Gastroesophageal sphincter (tissue), 4 donors: ENCODE data around the gene ARHGAP8. TPM values are rescaled to one million over a fixed set of nuclear protein-coding genes. Genes with fewer than 3 reads are reported as not detected.

Experiments
- ATAC-seq: fragments of 150-250 bp; one replicate; pipeline ENCODE4 v1.9.1; 2016; ENCODE audit warnings: mild to moderate bottlenecking, moderate library complexity
- H3K27ac ChIP-seq, 4 donors: fragments of 200-600 bp; sonication (generic) in 3 of 4; 1 replicate in 3 of 4; 2 replicates in 1 of 4; pipeline ENCODE4 v1.5.1; 2016 to 2019
- H3K27me3 ChIP-seq: fragments of 200-600 bp; sonication (generic); one replicate; pipeline ENCODE4 v1.5.1; 2019
- H3K36me3 ChIP-seq, 2 donors: fragments of 200-600 bp; sonication (generic); one replicate each; pipeline ENCODE4 v1.5.1; 2019; ENCODE audit warnings: control low read depth in 1 of 2
- H3K4me1 ChIP-seq, 3 donors: fragments of 200-600 bp; sonication (generic); 1 replicate in 2 of 3; 2 replicates in 1 of 3; pipeline ENCODE4 v1.5.1; 2016 to 2019; ENCODE audit warnings: control low read depth in 2 of 3
- H3K4me3 ChIP-seq, 2 donors: fragments of 200-600 bp; sonication (generic); one replicate each; pipeline ENCODE4 v1.5.1; 2019; ENCODE audit warnings: mild to moderate bottlenecking in 1 of 2, moderate library complexity in 1 of 2
- H3K9me3 ChIP-seq, 3 donors: fragments of 200-600 bp; sonication (generic); one replicate each; pipeline ENCODE4 v1.5.1; 2017 to 2019; ENCODE audit warnings: control low read depth in 2 of 3
- EP300 ChIP-seq: sonication (generic); formaldehyde crosslinking; IDR thresholded peaks from one replicate; pipeline ENCODE4 v1.6.1; 2017; ENCODE audit warnings: antibody characterized with exemption, mild to moderate bottlenecking
- POLR2A ChIP-seq, 2 donors: fragments of 450-650 bp; IDR thresholded peaks; one replicate each; pipeline ENCODE4 v1.6.1; 2017; ENCODE audit warnings: antibody characterized with exemption in 2 of 2, mild to moderate bottlenecking in 2 of 2, moderate library complexity in 1 of 2
- POLR2AphosphoS5 ChIP-seq: sonication (generic); formaldehyde crosslinking; IDR thresholded peaks from one replicate; pipeline ENCODE4 v1.6.1; 2017; ENCODE audit warnings: antibody characterized with exemption
- WGBS, 2 donors: methylation state at CpG; one replicate each; pipeline ENCODE4 v1.1.5; 2018; ENCODE audit warnings: low coverage in 1 of 2; 5-methylcytosine and 5-hydroxymethylcytosine counted together
- total RNA-seq, 4 donors: library from RNA; depleted of rRNA; stranded (reverse); fragments of >200 nt; gene quantifications; one replicate each; pipeline ENCODE4 v1.1.0, GENCODE V29; 2016
- TF ChIP-seq, protein P1 (sequence below), 4 experiments: fragments of 200-600 bp in 2 of 4; fragments of 450-650 bp in 2 of 4; sonication (generic) in 1 of 4; IDR thresholded peaks; one replicate each; pipeline ENCODE4 v1.5.1; 2017 to 2019; ENCODE audit warnings: antibody characterized with exemption in 4 of 4, mild to moderate bottlenecking in 2 of 4, moderate library complexity in 2 of 4

The ARHGAP8 gene
- total RNA-seq, 4 donors from 2014 or later: 0.31 to 1.6 TPM; not detected in 2

DNA sequence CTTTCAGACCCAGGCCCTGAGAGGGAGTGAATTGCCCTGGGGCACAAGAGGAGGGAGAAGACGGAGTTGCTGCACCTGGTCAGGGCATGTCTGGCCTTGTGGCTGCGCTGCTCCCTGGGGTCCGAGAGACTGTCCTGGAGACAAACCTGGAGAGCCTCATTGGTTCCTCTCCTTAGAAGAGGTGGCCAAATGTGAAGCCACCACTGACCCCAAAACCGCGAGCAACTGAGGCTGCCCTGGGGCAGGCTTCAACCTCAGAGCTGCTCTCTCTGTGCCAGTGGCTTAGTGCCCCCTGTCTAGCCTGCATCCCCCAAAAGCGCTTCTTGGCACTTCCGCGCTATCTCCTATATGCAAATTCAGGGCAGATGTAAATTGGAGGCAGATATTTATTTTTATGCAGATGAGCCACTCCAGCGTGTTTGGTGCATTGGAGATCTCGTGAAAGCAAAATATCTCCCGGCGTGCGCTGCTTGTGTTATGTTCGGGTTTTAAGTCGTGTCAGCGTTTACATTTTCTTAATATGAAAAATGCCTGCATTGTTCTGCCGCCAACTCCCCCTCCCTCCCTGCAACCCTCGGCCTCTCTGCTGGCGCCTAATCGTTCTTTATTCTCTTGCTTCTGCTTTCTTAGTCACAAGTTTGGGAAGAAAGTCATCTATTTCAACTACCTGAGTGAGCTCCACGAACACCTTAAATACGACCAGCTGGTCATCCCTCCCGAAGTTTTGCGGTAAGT is 69.5 kb downstream of the ARHGAP8 start:
- peaks cover 78% of the 10 kb centered on the region for H3K27me3 ChIP-seq
- no peak overlapping the region for H3K27ac ChIP-seq
- 35 to 71% methylated on average over 19 to 20 of the region's 24 CpGs for WGBS, 2 donors

DNA sequence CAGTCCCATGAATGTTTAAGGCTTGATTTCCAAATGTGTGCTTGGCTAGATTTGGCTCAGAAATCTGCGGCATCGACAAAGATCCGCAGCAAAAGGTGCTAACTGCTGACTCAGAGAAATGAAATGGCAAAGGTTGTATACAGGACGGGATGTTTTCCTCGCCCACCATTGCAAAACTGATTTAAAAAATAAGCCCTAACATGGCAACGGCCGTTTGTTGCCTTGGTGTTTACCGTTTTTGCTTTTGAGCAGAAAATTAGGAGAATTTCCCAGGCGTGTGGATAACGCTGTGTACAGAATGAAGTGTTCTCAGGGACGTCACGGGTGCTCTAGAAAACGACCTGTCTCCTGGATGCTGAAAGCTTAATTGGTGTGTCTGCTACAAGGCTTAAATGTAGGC is 70.2 kb downstream of the ARHGAP8 start:
- H3K27me3 ChIP-seq: peaks cover 78% of the 10 kb centered on the region
- WGBS, 2 donors: 73 to 81% methylated on average over 9 to 11 of the region's 13 CpGs
- H3K4me3 ChIP-seq: no peak overlapping the region

More for the DNA sequence above, 69.5 kb downstream of the ARHGAP8 start:
- ATAC-seq: no peak
- Histone ChIP-seq H3K36me3 (no peaks in the 10 kb centered on the region), H3K4me1 (no peaks in the 10 kb centered on the region), H3K9me3 (no peaks in the 10 kb centered on the region), H3K4me3 (no peak overlapping the region)
- TF ChIP-seq POLR2A (IDR thresholded peaks at IDR 0.05): no peak
- TF ChIP-seq POLR2AphosphoS5: no peak
- no peak for TF ChIP-seq EP300
- TF ChIP-seq, protein P1, sequence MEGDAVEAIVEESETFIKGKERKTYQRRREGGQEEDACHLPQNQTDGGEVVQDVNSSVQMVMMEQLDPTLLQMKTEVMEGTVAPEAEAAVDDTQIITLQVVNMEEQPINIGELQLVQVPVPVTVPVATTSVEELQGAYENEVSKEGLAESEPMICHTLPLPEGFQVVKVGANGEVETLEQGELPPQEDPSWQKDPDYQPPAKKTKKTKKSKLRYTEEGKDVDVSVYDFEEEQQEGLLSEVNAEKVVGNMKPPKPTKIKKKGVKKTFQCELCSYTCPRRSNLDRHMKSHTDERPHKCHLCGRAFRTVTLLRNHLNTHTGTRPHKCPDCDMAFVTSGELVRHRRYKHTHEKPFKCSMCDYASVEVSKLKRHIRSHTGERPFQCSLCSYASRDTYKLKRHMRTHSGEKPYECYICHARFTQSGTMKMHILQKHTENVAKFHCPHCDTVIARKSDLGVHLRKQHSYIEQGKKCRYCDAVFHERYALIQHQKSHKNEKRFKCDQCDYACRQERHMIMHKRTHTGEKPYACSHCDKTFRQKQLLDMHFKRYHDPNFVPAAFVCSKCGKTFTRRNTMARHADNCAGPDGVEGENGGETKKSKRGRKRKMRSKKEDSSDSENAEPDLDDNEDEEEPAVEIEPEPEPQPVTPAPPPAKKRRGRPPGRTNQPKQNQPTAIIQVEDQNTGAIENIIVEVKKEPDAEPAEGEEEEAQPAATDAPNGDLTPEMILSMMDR (IDR thresholded peaks at IDR 0.05): no peak

DNA sequence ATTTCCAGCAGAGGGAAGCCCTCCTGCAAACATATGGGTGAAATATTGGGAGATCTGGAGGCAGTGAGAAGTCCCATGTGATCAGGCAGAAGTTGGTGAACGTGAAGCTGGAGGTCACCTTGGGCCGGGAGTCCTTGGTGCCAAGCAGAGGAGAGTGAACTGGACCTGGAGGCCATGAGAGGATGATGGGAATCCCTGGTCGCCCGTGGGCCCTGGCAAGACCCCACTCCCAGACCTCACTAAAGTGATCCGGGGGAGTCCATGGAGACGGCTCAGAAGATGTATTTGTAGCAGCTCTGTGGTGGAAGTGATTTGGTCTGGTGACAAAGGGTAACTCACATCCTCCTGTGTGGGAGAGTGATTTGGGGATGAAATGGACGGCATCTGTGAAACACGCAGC is 71.0 kb downstream of the ARHGAP8 start:
- no peak for ATAC-seq
- TF ChIP-seq, protein P1 (IDR thresholded peaks at IDR 0.05): no peak
- TF ChIP-seq POLR2A (IDR thresholded peaks at IDR 0.05): no peak
- TF ChIP-seq EP300: no peak
- TF ChIP-seq POLR2AphosphoS5: no peak
- Histone ChIP-seq H3K36me3 (no peaks in the 10 kb centered on the region), H3K4me3 (no peak overlapping the region), H3K27ac (no peak overlapping the region), H3K4me1 (no peaks in the 10 kb centered on the region), H3K27me3 (peaks cover 78% of the 10 kb centered on the region), H3K9me3 (no peaks in the 10 kb centered on the region)
- WGBS, 2 donors: 77 to 78% methylated on average over 2 to 3 of the region's 8 CpGs

More for the DNA sequence above, 70.2 kb downstream of the ARHGAP8 start:
- no peak overlapping the region for H3K27ac ChIP-seq
- ATAC-seq: no peak
- no peaks in the 10 kb centered on the region for H3K36me3 ChIP-seq
- H3K9me3 ChIP-seq: no peaks in the 10 kb centered on the region
- no peaks in the 10 kb centered on the region for H3K4me1 ChIP-seq
- TF ChIP-seq EP300: no peak
- TF ChIP-seq POLR2A (IDR thresholded peaks at IDR 0.05): no peak
- no peak for TF ChIP-seq POLR2AphosphoS5
- TF ChIP-seq, protein P1 (IDR thresholded peaks at IDR 0.05): no peak

DNA sequence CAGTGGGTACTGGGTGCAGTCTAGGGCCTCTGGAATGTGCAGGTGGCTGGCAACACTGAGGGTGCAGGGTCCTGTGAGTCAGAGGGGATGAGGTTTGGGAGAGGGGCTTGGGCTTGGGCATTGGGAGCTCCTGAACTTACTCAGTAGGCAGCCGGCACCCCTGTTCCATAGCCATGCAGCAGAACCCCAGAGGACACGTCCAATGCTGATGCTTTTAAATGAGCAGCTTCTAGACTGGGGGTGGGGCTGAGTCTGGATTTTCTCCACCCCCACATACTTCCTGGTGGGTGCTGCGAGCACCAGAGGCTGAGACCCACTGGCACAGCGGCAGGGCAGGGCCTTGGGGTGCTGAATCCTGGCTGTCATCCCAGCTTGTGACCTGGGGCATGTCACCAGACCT is 71.4 kb downstream of the ARHGAP8 start:
- TF ChIP-seq, protein P1 (IDR thresholded peaks at IDR 0.05): no peak
- TF ChIP-seq POLR2A (IDR thresholded peaks at IDR 0.05) (no peak), POLR2AphosphoS5 (no peak), EP300 (no peak)
- no peak overlapping the region for H3K4me3 ChIP-seq
- ATAC-seq: no peak
- H3K27me3 ChIP-seq: peaks cover 78% of the 10 kb centered on the region
- H3K4me1 ChIP-seq: no peaks in the 10 kb centered on the region
- no peak overlapping the region for H3K27ac ChIP-seq
- H3K9me3 ChIP-seq: no peaks in the 10 kb centered on the region
- WGBS, 2 donors: 100% methylated on average over 1 of the region's 4 CpGs; no CpG with 5 or more reads in 1 of the 2 donors
- no peaks in the 10 kb centered on the region for H3K36me3 ChIP-seq

- no peak overlapping the region for H3K4me3 ChIP-seq
- WGBS, 2 donors: 85 to 90% methylated on average over 9 to 11 of the region's 12 CpGs
- no peak for TF ChIP-seq EP300
- H3K9me3 ChIP-seq: no peaks in the 10 kb centered on the region
- H3K27ac ChIP-seq: no peak overlapping the region
- no peak for ATAC-seq
- peaks cover 73% of the 10 kb centered on the region for H3K27me3 ChIP-seq
- no peaks in the 10 kb centered on the region for H3K4me1 ChIP-seq
- H3K36me3 ChIP-seq: no peaks in the 10 kb centered on the region
Measured at GRCh38 chr22:44824271-44824670, 71.9 kb downstream of the ARHGAP8 start.
